HCT116 (cell line): ENCODE data around the gene SLFN12L. TPM values are rescaled to one million over a fixed set of nuclear protein-coding genes. Genes with fewer than 3 reads are reported as not detected.

Source experiments
- ATAC-seq: fragments of 200-7000 bp; cut with Tn5 transposase; 2 replicates; pipeline ENCODE4 v1.9.1; 2020; ENCODE audit warnings: mild to moderate bottlenecking, moderate library complexity
- BruUV-seq: library from RNA; stranded (reverse); fragments of 400-500 nt; replicated peaks from 2 replicates; lab custom pipeline; 2021; lab: Mats Ljungman, UMichigan
- CTCF ChIA-PET: fragments of 300-600 bp; sonication (Branson Sonifier 250); formaldehyde crosslinking; loops from one replicate; lab custom pipeline; 2021; ENCODE audit warnings: antibody characterized with exemption; lab: Charles Lee
- POLR2A ChIA-PET: fragments of 300-600, 350-600 bp; sonication (Branson Sonifier 250); formaldehyde crosslinking; loops from one replicate; lab custom pipeline; 2021; ENCODE audit warnings: antibody characterized with exemption; lab: Charles Lee
- RAD21 ChIA-PET, 2 experiments: fragments of 300-600 bp; sonication (Branson Sonifier 250); formaldehyde crosslinking; loops; one replicate each; lab custom pipeline; 2023; ENCODE audit warnings: low total read pairs in 2 of 2; ENCODE audit not compliant: uncharacterized antibody in 2 of 2, unreplicated experiment in 2 of 2, low non-redundant PET in 1 of 2; lab: Charles Lee
- DNase-seq: peaks from one replicate; pipeline ENCODE4 v3.0.0-alpha.2; 2010; ENCODE audit warnings: low read depth, low spot score
- H2AFZ ChIP-seq: fragments of 200-600 bp; shearing (Covaris generic), sonication (generic); 2 replicates; pipeline ENCODE4 v1.6.1; 2017; ENCODE audit warnings: low read depth, mixed run types, mixed read lengths, antibody characterized with exemption, low read length; ENCODE audit not compliant: poor library complexity, severe bottlenecking
- H3K27ac ChIP-seq: 2 replicates; pipeline ENCODE4 v1.5.1; 2012; ENCODE audit warnings: low read depth, low read length
- H3K27me3 ChIP-seq: fragments of 200-600 bp; sonication (generic); 2 replicates; pipeline ENCODE4 v1.6.1; 2016; ENCODE audit warnings: mixed run types, low read length, mixed read lengths; ENCODE audit not compliant: insufficient read depth
- H3K36me3 ChIP-seq, 2 experiments: fragments of 200-500 bp in 1 of 2; fragments of 200-600 bp in 1 of 2; sonication (Bioruptor generic) in 1 of 2; sonication (generic) in 1 of 2; 2 replicates each; pipeline versions ENCODE4 v1.5.1 to v1.6.1; 2014 to 2016; ENCODE audit warnings: low read length in 2 of 2, inconsistent platforms in 1 of 2, mixed read lengths in 1 of 2, mixed run types in 1 of 2; ENCODE audit not compliant: insufficient read depth in 2 of 2, control insufficient read depth in 1 of 2
- H3K4me1 ChIP-seq, 2 experiments: fragments of 200-600 bp in 1 of 2; sonication (generic) in 1 of 2; 2 replicates each; pipeline versions ENCODE4 v1.5.1 to v1.6.1; 2012 to 2017; ENCODE audit warnings: low read length in 2 of 2, inconsistent platforms in 1 of 2, mild to moderate bottlenecking in 1 of 2, mixed read lengths in 1 of 2, mixed run types in 1 of 2, moderate library complexity in 1 of 2; ENCODE audit not compliant: insufficient read depth in 2 of 2, control insufficient read depth in 1 of 2
- H3K4me2 ChIP-seq: fragments of 200-600 bp; sonication (generic); 2 replicates; pipeline ENCODE4 v1.6.1; 2017; ENCODE audit warnings: mixed run types, low read length, mixed read lengths
- H3K4me3 ChIP-seq, 2 experiments: fragments of 200-600 bp in 1 of 2; sonication (generic) in 1 of 2; replicated peaks in 1 of 2; 2 replicates each; pipeline ENCODE4 v1.5.1; 2011 to 2016; ENCODE audit warnings: low read length in 2 of 2, control low read depth in 1 of 2, low read depth in 1 of 2, mild to moderate bottlenecking in 1 of 2, mixed read lengths in 1 of 2, mixed run types in 1 of 2
- H3K79me2 ChIP-seq: fragments of 200-600 bp; sonication (generic); 2 replicates; pipeline ENCODE4 v1.6.1; 2017; ENCODE audit warnings: mild to moderate bottlenecking, mixed run types, low read length, moderate library complexity, mixed read lengths; ENCODE audit not compliant: insufficient read depth
- H3K9ac ChIP-seq: fragments of 200-600 bp; sonication (generic); 2 replicates; pipeline ENCODE4 v1.6.1; 2016; ENCODE audit warnings: low read length, mixed read lengths
- H3K9me2 ChIP-seq: fragments of 200-600 bp; sonication (generic), shearing (Covaris generic); 2 replicates; pipeline ENCODE4 v1.6.1; 2017; ENCODE audit warnings: mixed run types, mild to moderate bottlenecking, moderate library complexity; ENCODE audit not compliant: insufficient read depth
- H3K9me3 ChIP-seq, 2 experiments: fragments of 200-500 bp in 1 of 2; fragments of 200-600 bp in 1 of 2; sonication (Bioruptor generic) in 1 of 2; sonication (generic) in 1 of 2; 2 replicates each; pipeline ENCODE4 v1.6.1; 2014 to 2017; ENCODE audit warnings: low read length in 2 of 2, mixed read lengths in 2 of 2, inconsistent platforms in 1 of 2, low read depth in 1 of 2, mild to moderate bottlenecking in 1 of 2, mixed run types in 1 of 2, moderate library complexity in 1 of 2; ENCODE audit not compliant: control insufficient read depth in 1 of 2, insufficient read depth in 1 of 2
- H4K20me1 ChIP-seq: fragments of 200-600 bp; sonication (generic), shearing (Covaris generic); 2 replicates; pipeline ENCODE4 v1.6.1; 2017; ENCODE audit warnings: mixed run types, mild to moderate bottlenecking, moderate library complexity; ENCODE audit not compliant: insufficient read depth
- EGR1 ChIP-seq: IDR thresholded peaks from 2 replicates; pipeline ENCODE4 v1.6.1; 2012; ENCODE audit warnings: low read depth
- EZH2 ChIP-seq: fragments of 200-600 bp; sonication (generic); IDR thresholded peaks from 2 replicates; pipeline ENCODE4 v1.6.1; 2017; ENCODE audit warnings: antibody characterized with exemption, mixed run types
- EZH2phosphoT487 ChIP-seq: fragments of 200-600 bp; IDR thresholded peaks from 2 replicates; pipeline ENCODE4 v1.6.1; 2018; ENCODE audit warnings: antibody characterized with exemption, borderline replicate concordance
- SIN3A ChIP-seq: IDR thresholded peaks from 2 replicates; pipeline ENCODE4 v1.6.1; 2012; ENCODE audit warnings: low read depth
- TCF7L2 ChIP-seq: IDR thresholded peaks from 2 replicates; pipeline ENCODE4 v1.7.0; 2011; ENCODE audit warnings: borderline replicate concordance, inconsistent platforms; ENCODE audit not compliant: insufficient read depth, insufficient read length; ENCODE audit errors: extremely low read depth
- YY1 ChIP-seq: IDR thresholded peaks from 2 replicates; pipeline ENCODE4 v1.6.1; 2011; ENCODE audit warnings: low read length, low read depth, moderate library complexity, mild to moderate bottlenecking; ENCODE audit not compliant: insufficient replicate concordance; ENCODE audit errors: extremely low read depth
- ZNF274 ChIP-seq: fragments of 200-500 bp; sonication (Bioruptor generic); IDR thresholded peaks from 2 replicates; pipeline ENCODE4 v1.6.1; 2014; ENCODE audit warnings: mild to moderate bottlenecking, low read depth, low read length, inconsistent platforms
- intact Hi-C: fragments of 100-400 bp; cut with micrococcal nuclease; formaldehyde crosslinking; loops from 2 replicates; pipeline ENCODE4 v1.10.0; 2022
- total RNA-seq: library from RNA; stranded (reverse); gene quantifications from one replicate; pipeline ENCODE4 v1.2.1, GENCODE V29; 2021; ENCODE audit not compliant: unreplicated experiment

SLFN12L gene
- total RNA-seq, 1 experiment from 2014 or later, result 0.17 TPM

DNA sequence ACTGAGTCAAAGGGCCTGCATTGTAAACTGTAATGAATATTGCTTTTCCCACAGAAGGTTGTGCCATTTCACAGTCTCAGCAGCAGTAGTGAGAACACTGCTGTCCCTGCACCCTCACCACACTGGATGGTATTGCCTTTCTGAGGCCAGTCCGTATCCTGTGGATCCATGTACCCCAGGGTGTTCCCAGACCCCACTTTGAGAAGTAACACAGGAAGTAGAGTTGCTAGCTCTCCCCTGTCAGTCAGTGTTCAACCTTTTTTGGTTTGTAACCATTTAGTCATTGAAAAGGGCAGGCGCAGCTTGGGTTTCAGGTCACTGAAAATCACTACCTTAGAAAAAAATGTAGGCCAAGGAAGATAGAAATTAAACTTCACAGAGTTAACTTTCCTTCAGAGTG lies 37.9 kb downstream of the SLFN12L start:
- Histone ChIP-seq H4K20me1 (no peaks in the 10 kb centered on the region), H3K27ac (no peak overlapping the region), H3K9me2 (no peaks in the 10 kb centered on the region), H3K9me3 (no peaks in the 10 kb centered on the region), H3K36me3 (no peaks in the 10 kb centered on the region), H3K4me1 (no peaks in the 10 kb centered on the region), H3K4me3 (no peak overlapping the region), H3K4me2 (no peak overlapping the region), H3K27me3 (peaks cover 21% of the 10 kb centered on the region), H3K79me2 (no peaks in the 10 kb centered on the region), H2AFZ (no peak overlapping the region), H3K9ac (no peak overlapping the region)
- ChIA-PET POLR2A (no interaction called here), RAD21 (no interaction called here), CTCF (no interaction called here)
- BruUV-seq, result no TSS peak
- intact Hi-C loops, result no loop called here
- DNase-seq (no peak), ATAC-seq (no peak)
- TF ChIP-seq YY1 (no peak), EZH2 (no peak), EGR1 (no peak), SIN3A (no peak)

DNA sequence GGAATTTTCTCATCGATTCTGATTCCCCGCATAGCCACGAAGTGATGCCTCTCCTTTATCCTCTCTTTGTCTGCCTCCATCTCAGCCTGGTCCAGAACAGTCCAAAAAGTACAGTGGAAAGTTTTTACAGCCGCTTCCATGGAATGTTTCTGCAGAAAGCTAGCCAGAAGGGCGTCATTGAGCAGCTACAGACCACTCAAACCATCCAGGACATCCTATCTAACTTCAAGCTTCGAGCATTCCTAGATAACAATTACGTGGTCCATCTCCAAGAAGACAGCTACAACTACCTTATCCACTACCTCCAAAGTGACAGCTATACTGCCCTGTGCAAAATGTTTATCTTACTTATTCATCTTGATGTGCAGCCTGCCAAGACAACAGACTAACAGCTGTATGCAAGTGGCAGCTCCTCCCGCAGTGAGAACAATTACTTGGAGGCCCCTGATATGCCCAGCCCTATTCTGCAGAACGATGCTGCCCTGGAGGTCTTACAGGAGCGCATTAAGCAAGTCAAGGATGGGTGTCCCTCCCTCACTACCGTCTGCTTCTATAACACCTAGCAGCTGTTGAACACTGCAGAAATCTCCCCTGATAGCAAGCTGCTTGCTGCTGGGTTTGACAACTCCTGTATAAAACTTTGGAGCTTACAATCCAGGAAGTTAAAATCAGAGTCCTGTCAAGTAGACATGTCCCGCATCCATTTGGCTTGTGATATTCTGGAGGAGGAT lies 38.9 kb downstream of the SLFN12L start:
- TF ChIP-seq TCF7L2, result no peak
- TF ChIP-seq EZH2phosphoT487, result no peak
- no peak for TF ChIP-seq YY1
- no peak for TF ChIP-seq ZNF274
- Histone ChIP-seq H3K4me2 (no peak overlapping the region), H3K36me3 (no peaks in the 10 kb centered on the region), H3K9me3 (no peaks in the 10 kb centered on the region), H3K27me3 (peaks cover 16% of the 10 kb centered on the region), H4K20me1 (no peaks in the 10 kb centered on the region), H3K79me2 (no peaks in the 10 kb centered on the region), H3K9ac (no peak overlapping the region), H3K4me3 (no peak overlapping the region), H3K9me2 (no peaks in the 10 kb centered on the region), H3K27ac (no peak overlapping the region), H2AFZ (no peak overlapping the region), H3K4me1 (no peaks in the 10 kb centered on the region)
- DNase-seq (no peak), ATAC-seq (no peak)
- CTCF ChIA-PET, result no interaction called here
- no TSS peak for BruUV-seq
- RAD21 ChIA-PET, result no interaction called here
- intact Hi-C loops, result no loop called here
- POLR2A ChIA-PET, result no interaction called here
